Mesendoderm (in vitro differentiated cells): Measurements from ENCODE around the gene CACNA1S.

Source experiments
- DNase-seq: peaks from one replicate; pipeline ENCODE4 v3.0.0; 2013
- H2AK5ac ChIP-seq: 2 replicates; pipeline ENCODE4 v1.6.1; 2013; ENCODE audit warnings: low read length, inconsistent platforms
- H2BK120ac ChIP-seq: 2 replicates; pipeline ENCODE4 v1.6.1; 2013; ENCODE audit warnings: low read depth, mild to moderate bottlenecking, low read length, moderate library complexity, mixed read lengths
- H2BK15ac ChIP-seq: replicated peaks from 2 replicates; pipeline ENCODE4 v1.6.1; 2013; ENCODE audit warnings: low read depth, mild to moderate bottlenecking, moderate library complexity
- H2BK5ac ChIP-seq: 2 replicates; pipeline ENCODE4 v1.6.1; 2013; ENCODE audit warnings: low read length, inconsistent platforms
- H3K18ac ChIP-seq: 2 replicates; pipeline ENCODE4 v1.6.1; 2013; ENCODE audit warnings: mild to moderate bottlenecking, low read length, mixed read lengths
- H3K23ac ChIP-seq: one replicate; pipeline ENCODE4 v1.6.1; 2013; ENCODE audit warnings: low read length
- H3K27ac ChIP-seq: 2 replicates; pipeline ENCODE4 v1.5.1; 2013; ENCODE audit warnings: low read depth, mild to moderate bottlenecking, inconsistent platforms, low read length, moderate library complexity
- H3K27me3 ChIP-seq: 2 replicates; pipeline ENCODE4 v1.6.1; 2013; ENCODE audit warnings: low read length, control low read depth, mild to moderate bottlenecking, inconsistent platforms; ENCODE audit not compliant: insufficient read depth, poor library complexity
- H3K36me3 ChIP-seq: 2 replicates; pipeline ENCODE4 v1.6.1; 2013; ENCODE audit warnings: low read length, inconsistent platforms; ENCODE audit not compliant: control insufficient read depth, insufficient read depth
- H3K4ac ChIP-seq: one replicate; pipeline ENCODE4 v1.6.1; 2013; ENCODE audit warnings: low read depth, mild to moderate bottlenecking, low read length, moderate library complexity
- H3K4me1 ChIP-seq: 2 replicates; pipeline ENCODE4 v1.6.1; 2013; ENCODE audit warnings: low read depth, low read length, inconsistent platforms; ENCODE audit not compliant: control insufficient read depth
- H3K4me2 ChIP-seq: 2 replicates; pipeline ENCODE4 v1.6.1; 2013; ENCODE audit warnings: low read length
- H3K4me3 ChIP-seq: 2 replicates; pipeline ENCODE4 v1.5.1; 2013; ENCODE audit warnings: mild to moderate bottlenecking, low read length
- H3K56ac ChIP-seq: one replicate; pipeline ENCODE4 v1.6.1; 2013; ENCODE audit warnings: low read length
- H3K79me1 ChIP-seq: 2 replicates; pipeline ENCODE4 v1.6.1; 2013; ENCODE audit warnings: low read length, inconsistent platforms
- H3K79me2 ChIP-seq: 2 replicates; pipeline ENCODE4 v1.6.1; 2013; ENCODE audit warnings: mild to moderate bottlenecking, low read length; ENCODE audit not compliant: control insufficient read depth, insufficient read depth
- H3K9ac ChIP-seq: 2 replicates; pipeline ENCODE4 v1.6.1; 2013; ENCODE audit warnings: low read length, inconsistent platforms
- H4K5ac ChIP-seq: one replicate; pipeline ENCODE4 v1.6.1; 2013; ENCODE audit warnings: low read length
- H4K8ac ChIP-seq: one replicate; pipeline ENCODE4 v1.6.1; 2013; ENCODE audit warnings: low read depth, mild to moderate bottlenecking, control low read depth, low read length, moderate library complexity
- WGBS: extraction: QIAGEN DNeasy Blood & Tissue Kit; methylation state at CpG from one replicate; pipeline ENCODE4 v1.1.7; 2013; ENCODE audit warnings: low lambda C conversion rate, missing lambda C conversion rate; ENCODE audit not compliant: insufficient coverage; ENCODE audit errors: extremely low coverage; 5-methylcytosine and 5-hydroxymethylcytosine counted together

Gene CACNA1S

DNA sequence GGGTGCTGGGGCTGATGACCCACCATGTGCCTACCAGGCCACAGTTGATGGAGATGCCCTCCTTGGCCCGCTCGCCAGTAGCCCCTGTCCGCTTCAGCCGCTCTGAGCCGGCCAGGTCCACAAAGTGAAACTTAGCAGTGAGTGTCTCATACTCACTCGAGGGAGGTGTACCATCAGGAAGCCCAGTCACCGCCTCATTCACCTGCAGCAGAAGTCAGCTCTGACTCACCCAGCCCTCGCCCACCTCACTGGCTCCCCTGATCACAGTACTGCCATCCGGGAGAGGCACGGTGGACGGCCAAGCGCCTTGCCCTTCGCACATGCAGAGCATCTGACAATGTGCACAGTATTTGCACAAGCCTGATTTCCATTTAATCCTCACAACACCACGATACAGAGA, 107.5 kb downstream of the CACNA1S start:
- WGBS = no CpG with 5 or more reads among the region's 14 CpGs
- no peaks in the 10 kb centered on the region for H3K36me3 ChIP-seq
- H4K8ac ChIP-seq = no peak overlapping the region
- no peak overlapping the region for H3K4me2 ChIP-seq
- no peak overlapping the region for H2BK120ac ChIP-seq
- no peak overlapping the region for H3K18ac ChIP-seq
- H3K27me3 ChIP-seq = no peaks in the 10 kb centered on the region
- no peak overlapping the region for H3K9ac ChIP-seq
- H3K56ac ChIP-seq = no peak overlapping the region
- no peak overlapping the region for H2AK5ac ChIP-seq
- no peak overlapping the region for H3K23ac ChIP-seq
- no peak overlapping the region for H4K5ac ChIP-seq
- no peak overlapping the region for H3K4ac ChIP-seq
- DNase-seq = no peak
- no peak overlapping the region for H2BK15ac ChIP-seq
- no peak overlapping the region for H2BK5ac ChIP-seq
- no peaks in the 10 kb centered on the region for H3K79me1 ChIP-seq
- no peak overlapping the region for H3K27ac ChIP-seq
- no peaks in the 10 kb centered on the region for H3K79me2 ChIP-seq
- H3K4me1 ChIP-seq = no peaks in the 10 kb centered on the region
- H3K4me3 ChIP-seq = no peak overlapping the region

DNA sequence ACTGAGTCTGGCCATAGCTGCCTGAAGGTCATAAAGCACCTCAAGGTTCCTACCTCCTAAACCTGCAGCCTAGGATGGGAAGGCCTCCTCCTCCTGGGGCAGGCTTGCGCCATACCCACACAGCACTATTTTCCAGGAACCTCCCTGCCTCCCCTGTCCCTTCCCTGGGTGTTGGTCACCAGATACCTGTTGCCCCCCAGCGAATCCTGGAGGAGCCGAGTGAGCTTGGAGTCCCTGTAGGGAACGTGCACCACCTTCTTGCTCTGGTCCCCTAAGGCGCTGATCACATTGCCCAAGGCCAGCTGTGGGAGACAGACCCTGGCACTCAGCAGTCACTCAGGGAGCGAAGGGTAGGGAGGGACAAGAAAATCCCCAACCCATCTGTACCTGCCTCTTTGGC, 108.1 kb downstream of the CACNA1S start:
- no peaks in the 10 kb centered on the region for H3K79me1 ChIP-seq
- no peaks in the 10 kb centered on the region for H3K36me3 ChIP-seq
- no peak overlapping the region for H3K18ac ChIP-seq
- no peak overlapping the region for H3K4me3 ChIP-seq
- H3K4ac ChIP-seq = no peak overlapping the region
- H2BK15ac ChIP-seq = no peak overlapping the region
- no peak overlapping the region for H3K27ac ChIP-seq
- H2BK5ac ChIP-seq = no peak overlapping the region
- WGBS = no CpG with 5 or more reads among the region's 6 CpGs
- H3K23ac ChIP-seq = no peak overlapping the region
- no peaks in the 10 kb centered on the region for H3K4me1 ChIP-seq
- H2AK5ac ChIP-seq = no peak overlapping the region
- H2BK120ac ChIP-seq = no peak overlapping the region
- H3K9ac ChIP-seq = no peak overlapping the region
- no peak for DNase-seq
- H3K27me3 ChIP-seq = no peaks in the 10 kb centered on the region
- no peak overlapping the region for H3K56ac ChIP-seq
- H3K79me2 ChIP-seq = no peaks in the 10 kb centered on the region
- no peak overlapping the region for H4K5ac ChIP-seq
- H3K4me2 ChIP-seq = no peak overlapping the region
- H4K8ac ChIP-seq = no peak overlapping the region

DNA sequence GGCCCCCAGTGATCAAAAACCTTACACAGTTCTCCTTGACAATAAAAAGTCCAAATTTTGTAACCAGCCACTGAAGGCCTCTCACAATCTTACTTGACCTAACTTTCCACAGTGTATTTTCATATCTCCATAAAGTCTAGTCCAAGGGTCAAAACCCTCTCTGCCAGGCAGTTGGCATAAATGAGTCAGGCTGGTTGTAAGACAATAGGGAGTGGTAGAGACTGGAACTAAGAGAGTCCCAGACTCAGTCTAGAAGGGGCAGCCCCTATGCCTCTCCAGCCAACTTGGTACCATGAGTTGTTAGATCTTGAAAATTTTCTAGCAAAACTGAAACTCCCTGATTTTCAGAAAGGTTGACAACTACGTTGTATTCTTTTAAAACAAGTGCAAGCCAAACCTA, 109.7 kb downstream of the CACNA1S start:
- H3K4ac ChIP-seq = no peak overlapping the region
- no peak overlapping the region for H3K4me3 ChIP-seq
- no peaks in the 10 kb centered on the region for H3K27me3 ChIP-seq
- DNase-seq = no peak
- no peak overlapping the region for H2BK120ac ChIP-seq
- H3K79me1 ChIP-seq = no peaks in the 10 kb centered on the region
- H3K23ac ChIP-seq = no peak overlapping the region
- no CpG with 5 or more reads among the region's 1 CpG for WGBS
- no peak overlapping the region for H2BK15ac ChIP-seq
- H3K79me2 ChIP-seq = no peaks in the 10 kb centered on the region
- H4K8ac ChIP-seq = no peak overlapping the region
- no peaks in the 10 kb centered on the region for H3K4me1 ChIP-seq
- no peak overlapping the region for H4K5ac ChIP-seq
- H3K4me2 ChIP-seq = no peak overlapping the region
- H3K36me3 ChIP-seq = no peaks in the 10 kb centered on the region
- H3K18ac ChIP-seq = no peak overlapping the region
- no peak overlapping the region for H2AK5ac ChIP-seq
- no peak overlapping the region for H3K27ac ChIP-seq
- no peak overlapping the region for H3K9ac ChIP-seq
- no peak overlapping the region for H2BK5ac ChIP-seq
- H3K56ac ChIP-seq = no peak overlapping the region

DNA sequence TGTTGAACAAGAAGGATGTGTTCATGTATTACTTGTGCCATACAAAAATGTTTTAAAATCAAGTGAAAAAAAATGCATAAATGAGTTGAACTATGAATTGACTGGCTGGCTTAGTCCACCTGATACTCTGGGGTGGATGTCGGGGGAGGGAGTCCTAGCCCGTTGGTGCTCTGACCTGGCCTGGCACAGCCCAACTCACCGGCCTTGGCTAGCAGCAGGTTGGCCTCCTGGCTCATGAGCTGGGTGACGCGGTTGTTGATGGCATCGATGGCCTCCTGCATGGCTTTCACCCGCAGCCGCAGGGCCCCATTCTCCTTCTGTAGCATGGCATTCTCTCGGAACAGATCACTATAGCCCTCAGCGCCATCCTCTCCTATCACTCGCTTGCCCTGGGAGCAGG, 110.3 kb downstream of the CACNA1S start:
- Histone ChIP-seq H4K5ac (no peak overlapping the region), H3K23ac (no peak overlapping the region), H4K8ac (no peak overlapping the region), H2AK5ac (no peak overlapping the region), H2BK120ac (no peak overlapping the region), H3K27me3 (no peaks in the 10 kb centered on the region), H3K9ac (no peak overlapping the region), H2BK15ac (no peak overlapping the region), H3K4me1 (no peaks in the 10 kb centered on the region), H3K56ac (no peak overlapping the region), H3K79me2 (no peaks in the 10 kb centered on the region), H3K4me2 (no peak overlapping the region), H3K79me1 (no peaks in the 10 kb centered on the region), H2BK5ac (no peak overlapping the region), H3K18ac (no peak overlapping the region), H3K27ac (no peak overlapping the region), H3K36me3 (no peaks in the 10 kb centered on the region), H3K4ac (no peak overlapping the region), H3K4me3 (no peak overlapping the region)
- no CpG with 5 or more reads among the region's 11 CpGs for WGBS
- DNase-seq = no peak

DNA sequence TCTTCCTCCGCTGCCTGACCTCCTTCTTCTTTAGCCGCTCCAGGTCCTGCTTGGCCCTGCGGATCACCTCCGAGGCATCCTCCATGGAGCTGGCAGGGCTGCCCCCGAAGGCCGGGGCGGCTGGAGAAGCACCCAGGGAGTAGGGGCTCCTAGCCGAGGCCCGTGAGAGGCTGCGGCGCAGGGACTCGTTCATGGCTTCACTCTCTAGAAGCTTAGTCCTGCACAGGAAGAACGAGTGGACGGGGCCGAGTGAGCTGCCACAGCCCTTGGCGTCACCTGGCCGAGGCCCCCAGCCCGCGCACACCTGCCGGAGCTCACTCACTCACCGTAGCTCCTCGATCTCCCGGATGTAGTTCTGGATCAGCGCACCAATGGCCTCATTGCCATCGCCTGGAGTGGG, 111.8 kb downstream of the CACNA1S start:
- Histone ChIP-seq H3K27ac (no peak overlapping the region), H3K79me2 (no peaks in the 10 kb centered on the region), H3K79me1 (no peaks in the 10 kb centered on the region), H4K5ac (no peak overlapping the region), H3K23ac (no peak overlapping the region), H3K9ac (no peak overlapping the region), H4K8ac (no peak overlapping the region), H3K4me3 (no peak overlapping the region), H2AK5ac (no peak overlapping the region), H3K4me1 (no peaks in the 10 kb centered on the region), H3K56ac (no peak overlapping the region), H2BK15ac (no peak overlapping the region), H3K36me3 (no peaks in the 10 kb centered on the region), H2BK120ac (no peak overlapping the region), H3K27me3 (no peaks in the 10 kb centered on the region), H3K4me2 (no peak overlapping the region), H3K18ac (no peak overlapping the region), H2BK5ac (no peak overlapping the region), H3K4ac (no peak overlapping the region)
- DNase-seq = no peak
- WGBS = no CpG with 5 or more reads among the region's 25 CpGs

DNA sequence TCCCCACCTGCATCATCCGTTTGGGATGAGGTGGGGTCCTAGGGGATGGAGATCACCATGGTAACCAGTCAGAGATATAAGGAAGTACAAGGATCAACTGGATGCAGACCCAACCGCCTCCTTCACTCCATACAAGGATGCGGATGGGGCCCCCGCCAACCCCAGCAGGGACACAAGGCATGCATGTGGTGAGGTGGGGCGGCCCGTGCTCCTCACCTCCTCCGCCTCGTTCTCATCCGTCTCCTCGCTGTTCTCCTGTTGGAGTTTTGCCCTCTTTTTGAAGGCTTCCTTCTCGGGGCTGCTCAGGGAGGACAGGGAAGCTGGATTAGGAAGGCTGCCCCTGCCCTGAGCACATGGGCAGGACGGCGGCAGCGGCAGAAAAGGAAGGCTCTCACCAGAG, 112.6 kb downstream of the CACNA1S start:
- H3K36me3 ChIP-seq = no peaks in the 10 kb centered on the region
- no peak overlapping the region for H2AK5ac ChIP-seq
- H2BK5ac ChIP-seq = no peak overlapping the region
- no peaks in the 10 kb centered on the region for H3K79me2 ChIP-seq
- H3K79me1 ChIP-seq = no peaks in the 10 kb centered on the region
- no peak overlapping the region for H3K23ac ChIP-seq
- no peak overlapping the region for H3K4me2 ChIP-seq
- H4K5ac ChIP-seq = no peak overlapping the region
- H3K4me1 ChIP-seq = no peaks in the 10 kb centered on the region
- no peak overlapping the region for H4K8ac ChIP-seq
- H3K18ac ChIP-seq = no peak overlapping the region
- H2BK120ac ChIP-seq = no peak overlapping the region
- no peak overlapping the region for H3K27ac ChIP-seq
- no peak overlapping the region for H3K56ac ChIP-seq
- no peaks in the 10 kb centered on the region for H3K27me3 ChIP-seq
- no peak overlapping the region for H3K9ac ChIP-seq
- no peak for DNase-seq
- H3K4me3 ChIP-seq = no peak overlapping the region
- no CpG with 5 or more reads among the region's 14 CpGs for WGBS
- H2BK15ac ChIP-seq = no peak overlapping the region
- H3K4ac ChIP-seq = no peak overlapping the region
